NK-92 (cell line): ENCODE data around the gene UBE2Z.
"Not testable (repeated sequence)": the region's sequence is repeated elsewhere in the genome, so short reads cannot be mapped to it uniquely, and the experiment has no call there.

Experiments used
- DNase-seq: peaks from one replicate; lab custom pipeline; 2025; ENCODE audit not compliant: unreplicated experiment; lab: John Stamatoyannopoulos, UW

The UBE2Z gene

DNA sequence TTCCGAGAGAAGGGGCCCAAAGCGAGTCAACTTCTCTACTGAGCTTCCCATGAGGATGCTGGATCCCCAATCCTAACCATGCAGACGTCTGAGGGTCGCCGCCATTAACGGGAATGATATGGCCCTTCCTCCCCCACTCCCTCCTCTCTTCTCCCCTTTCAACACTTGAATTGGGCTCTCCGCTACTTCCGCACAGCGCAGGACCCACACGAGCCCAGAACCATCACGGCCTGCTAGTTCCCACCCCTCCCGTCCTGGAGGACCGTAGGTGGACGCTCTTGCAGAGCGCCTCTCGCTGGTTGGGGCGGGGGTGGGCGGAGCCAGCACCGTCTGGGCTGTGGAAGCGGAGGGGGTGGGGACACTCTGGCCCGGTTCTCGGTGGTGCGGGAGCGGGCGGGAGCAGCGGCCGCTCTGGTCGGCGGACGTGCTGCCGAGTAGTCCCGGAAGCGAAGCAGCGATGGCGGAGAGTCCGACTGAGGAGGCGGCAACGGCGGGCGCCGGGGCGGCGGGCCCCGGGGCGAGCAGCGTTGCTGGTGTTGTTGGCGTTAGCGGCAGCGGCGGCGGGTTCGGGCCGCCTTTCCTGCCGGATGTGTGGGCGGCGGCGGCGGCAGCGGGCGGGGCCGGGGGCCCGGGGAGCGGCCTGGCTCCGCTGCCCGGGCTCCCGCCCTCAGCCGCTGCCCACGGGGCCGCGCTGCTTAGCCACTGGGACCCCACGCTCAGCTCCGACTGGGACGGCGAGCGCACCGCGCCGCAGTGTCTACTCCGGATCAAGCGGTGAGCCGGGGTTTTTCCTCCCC is at the start of gene UBE2Z:
UBE2Z (plus strand) TSS at position 361 of the 797 bp plus-strand sequence; CDS start at position 458, 97 bp downstream.
- peak; percentile 44 for DNase-seq

- no peak for DNase-seq
Measured at GRCh38 chr17:48860034-48860433, 48.2 kb upstream of the UBE2Z start.

DNA sequence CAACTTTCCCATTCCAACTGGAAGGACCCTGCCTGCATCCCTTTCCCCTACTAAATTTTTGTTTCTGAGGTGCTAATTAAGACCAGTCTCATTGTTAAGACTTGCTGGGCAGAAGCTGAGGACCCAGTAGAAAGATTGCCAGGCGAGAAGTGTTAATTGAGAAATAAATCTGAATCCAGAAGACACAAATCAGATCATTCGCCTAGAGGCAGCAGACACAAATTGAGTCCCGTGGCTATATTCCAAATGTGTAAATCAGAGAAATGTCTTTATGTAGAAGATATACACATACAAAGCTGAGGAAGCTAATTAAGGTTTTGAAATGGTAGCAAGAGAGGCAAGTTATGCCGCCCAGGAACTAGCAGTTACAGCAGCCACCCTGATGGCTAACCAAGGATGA is 47.8 kb upstream of the UBE2Z start:
- no peak for DNase-seq

GRCh38 chr17:48868916-48869500 is 39.2 kb upstream of the UBE2Z start:
- DNase-seq, result no peak

GRCh38 chr17:48869821-48870318 is 38.3 kb upstream of the UBE2Z start:
- no peak for DNase-seq

DNA sequence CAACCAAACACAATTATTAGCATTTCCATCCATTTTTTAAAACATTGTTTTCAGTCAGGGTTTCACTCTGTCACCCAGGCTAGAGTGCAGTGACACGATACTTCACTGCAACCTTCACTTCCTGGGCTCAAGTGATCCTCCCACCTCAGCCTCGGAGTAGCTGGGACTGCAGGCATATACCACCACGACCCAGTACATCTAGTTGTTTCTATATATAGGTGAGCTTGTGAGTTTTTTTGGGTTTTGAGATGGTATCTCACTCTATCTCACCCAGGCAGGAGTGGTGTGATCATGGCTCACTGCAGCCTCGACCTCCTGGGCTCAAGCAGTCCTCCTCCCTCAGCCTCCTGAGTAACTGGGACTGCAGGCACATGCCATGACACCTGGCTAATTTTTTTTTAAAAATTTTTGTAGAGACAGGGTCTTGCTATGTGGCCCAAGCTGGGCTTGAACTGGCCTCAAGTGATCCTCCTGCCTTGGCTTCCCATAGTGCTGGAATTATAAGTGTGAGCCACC is 37.1 kb upstream of the UBE2Z start:
- no peak for DNase-seq

- no peak for DNase-seq
Measured at GRCh38 chr17:48871551-48872351, 36.5 kb upstream of the UBE2Z start.

- not testable (repeated sequence) for DNase-seq
Measured at GRCh38 chr17:48872409-48872808, 35.8 kb upstream of the UBE2Z start.

GRCh38 chr17:48873209-48873608 is 35.0 kb upstream of the UBE2Z start:
- DNase-seq, result no peak

- no peak for DNase-seq
Measured at GRCh38 chr17:48873696-48874443, 34.3 kb upstream of the UBE2Z start.

GRCh38 chr17:48878920-48879898 is 29.0 kb upstream of the UBE2Z start:
- DNase-seq, result no peak

DNA sequence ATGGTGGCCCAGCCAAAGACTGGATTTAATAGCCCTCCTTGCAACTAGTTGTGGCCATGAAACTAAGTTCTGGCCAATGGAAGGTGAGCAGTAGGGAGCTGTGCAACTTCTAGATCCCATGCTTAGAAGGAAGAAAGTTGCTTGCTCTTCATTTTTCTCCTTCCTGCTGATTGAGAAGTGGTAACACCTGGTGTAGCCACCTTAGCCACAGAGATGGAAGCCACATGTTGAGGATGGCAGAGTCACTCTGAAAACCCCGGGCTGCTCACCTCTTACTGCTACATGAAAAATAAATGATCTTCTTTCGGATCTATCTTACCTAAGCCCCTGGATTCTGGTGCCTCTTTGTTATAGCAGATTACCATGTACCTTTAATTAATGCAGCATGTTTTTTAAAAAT is 25.9 kb upstream of the UBE2Z start:
- DNase-seq, result no peak

GRCh38 chr17:48883171-48883570 is 25.0 kb upstream of the UBE2Z start:
- no peak for DNase-seq

DNA sequence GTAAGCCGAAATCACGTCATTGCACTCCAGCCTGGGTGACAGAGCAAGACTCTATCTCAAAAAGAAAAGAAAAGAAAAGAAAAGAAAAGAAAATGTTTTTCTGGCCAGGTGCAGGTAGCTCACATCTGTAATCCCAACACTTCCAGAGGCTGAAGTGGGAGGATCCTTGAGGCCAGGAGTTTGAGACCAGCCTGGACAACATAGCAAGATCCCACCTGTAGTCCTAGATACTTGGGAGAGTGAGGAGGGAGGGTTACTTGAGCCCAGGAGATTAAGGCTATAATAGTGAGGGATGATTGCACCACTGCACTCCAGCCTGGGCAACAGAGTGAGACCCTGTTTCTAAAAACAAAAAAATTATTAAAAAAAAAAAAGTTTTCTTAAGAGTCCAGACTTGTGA is 18.1 kb upstream of the UBE2Z start:
- DNase-seq, result no peak

DNA sequence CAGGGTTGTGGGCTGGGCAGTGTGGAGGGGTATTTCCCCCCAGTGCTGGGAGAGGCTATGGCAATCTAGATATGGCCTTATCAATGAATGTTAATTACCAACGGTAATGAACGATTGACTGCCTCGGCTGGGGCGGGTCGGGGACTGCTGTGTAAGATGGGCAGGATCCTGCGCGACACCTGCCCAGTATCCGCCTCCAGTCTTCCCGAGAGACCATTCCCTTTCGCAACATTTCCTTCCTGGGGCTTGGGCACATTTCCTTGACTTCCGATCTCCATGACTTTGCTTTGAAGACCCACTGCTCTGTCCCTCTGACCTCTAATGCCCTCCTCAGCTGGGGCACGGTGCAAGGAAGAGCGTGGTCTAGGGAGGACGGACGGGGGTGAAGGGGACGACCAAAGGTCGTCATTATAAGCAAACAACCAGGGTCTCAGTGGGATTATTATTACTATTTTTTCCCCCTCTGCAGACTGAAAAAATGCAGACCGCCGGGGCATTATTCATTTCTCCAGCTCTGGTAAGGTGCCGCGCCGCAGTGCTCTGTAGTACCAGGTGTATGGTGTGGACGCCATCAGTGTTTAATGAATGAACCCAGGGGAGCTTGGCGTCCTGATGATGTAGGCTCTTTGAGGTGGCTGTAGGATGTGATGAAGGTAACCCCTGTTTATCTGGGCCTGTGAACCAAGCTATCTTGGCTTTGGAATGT is 15.1 kb upstream of the UBE2Z start:
- DNase-seq, result no peak

DNA sequence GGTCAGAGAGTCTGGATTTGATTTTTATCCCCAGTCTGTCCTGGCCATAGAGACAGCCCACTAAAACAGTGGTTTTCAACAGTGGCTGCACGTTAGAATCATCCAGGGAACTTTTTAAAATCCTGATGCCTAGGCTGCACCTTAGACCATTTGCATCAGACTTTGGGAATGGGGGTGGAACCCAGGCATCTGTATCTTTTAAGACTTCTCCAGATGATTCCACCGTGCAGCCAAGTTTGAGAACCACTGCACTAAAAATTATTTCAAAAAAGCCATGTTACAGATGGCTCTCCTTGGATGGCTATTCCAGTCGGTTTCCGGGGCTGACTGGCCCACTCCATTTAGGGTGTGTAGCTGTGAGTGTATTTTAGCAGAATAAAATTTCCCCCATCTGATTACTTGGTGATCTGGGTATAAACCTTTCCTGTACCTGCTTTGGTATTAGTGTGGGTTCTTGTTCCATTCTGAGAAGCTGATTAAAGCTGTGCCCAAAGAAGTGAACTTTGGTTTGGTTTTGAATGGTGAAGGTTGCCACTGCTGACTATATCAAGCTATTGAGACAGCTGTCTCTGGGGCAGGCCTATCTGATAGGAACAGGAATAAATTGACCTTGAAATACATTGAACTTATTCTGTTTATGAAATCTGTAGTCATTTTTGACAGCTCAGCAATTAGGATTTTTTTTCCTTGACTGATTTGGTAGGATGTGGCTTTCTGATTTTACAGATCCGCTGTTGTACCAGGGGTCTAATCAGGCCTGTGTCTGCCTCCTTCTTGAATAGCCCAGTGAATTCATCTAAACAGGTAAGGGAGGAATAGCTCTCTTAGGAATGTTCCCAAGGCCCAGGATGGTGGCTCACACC is 14.3 kb upstream of the UBE2Z start:
- no peak for DNase-seq

- DNase-seq, result no peak
Measured at GRCh38 chr17:48894886-48895285, 13.3 kb upstream of the UBE2Z start.

DNA sequence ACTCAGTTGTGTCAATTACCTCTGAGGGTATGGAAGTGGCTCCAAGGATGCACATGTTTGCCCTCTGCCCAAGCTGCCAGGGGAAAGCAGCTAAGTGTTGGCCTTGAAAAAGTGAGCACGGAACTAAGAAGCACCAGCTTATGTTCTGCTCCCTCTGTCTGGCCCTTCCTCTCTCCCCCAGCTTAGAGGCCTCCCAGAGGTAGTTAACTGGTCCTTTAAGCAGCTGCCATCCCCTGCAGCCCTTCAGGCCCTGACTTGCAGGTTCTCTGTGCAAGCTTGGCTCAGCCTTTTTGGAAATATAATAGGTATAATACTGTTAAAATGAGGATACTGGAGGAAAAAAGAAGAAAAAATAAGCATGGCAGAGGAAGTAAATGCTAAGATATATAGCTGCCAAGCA is 7.0 kb upstream of the UBE2Z start:
- DNase-seq, result no peak
